Dendritic cell treated with granulocyte-macrophage colony-stimulating factor and Interleukin-4, amounts not matched to agents 40 ng/mL and 50 ng/mL, for 4 days (primary cell): ENCODE results near the gene TMTC3.

Experiments used
- H3K27ac Mint-ChIP-seq: one replicate; pipeline ENCODE4 v1.8.0; 2022; ENCODE audit warnings: mild to moderate bottlenecking, mixed read lengths
- H3K27me3 Mint-ChIP-seq: one replicate; pipeline ENCODE4 v1.8.0; 2022; ENCODE audit warnings: mild to moderate bottlenecking, mixed read lengths
- H3K36me3 Mint-ChIP-seq: one replicate; pipeline ENCODE4 v1.8.0; 2022; ENCODE audit warnings: low read depth, mixed read lengths
- H3K4me1 Mint-ChIP-seq: one replicate; pipeline ENCODE4 v1.8.0; 2022; ENCODE audit warnings: low read depth, mixed read lengths
- H3K4me3 Mint-ChIP-seq: one replicate; pipeline ENCODE4 v1.8.0; 2022; ENCODE audit warnings: mild to moderate bottlenecking, moderate library complexity, mixed read lengths
- H3K9me3 Mint-ChIP-seq: one replicate; pipeline ENCODE4 v1.8.0; 2022; ENCODE audit warnings: mixed read lengths
- intact Hi-C: fragments of 100-400 bp; cut with micrococcal nuclease; formaldehyde crosslinking; loops from one replicate; pipeline ENCODE4 v1.15.0; 2022

TMTC3 gene

GRCh38 chr12:88144037-88144436 is 1.9 kb downstream of the TMTC3 start:
- no peaks in the 10 kb centered on the region for H3K9me3 Mint-ChIP-seq
- H3K4me3 Mint-ChIP-seq, result no peak overlapping the region
- no peaks in the 10 kb centered on the region for H3K27me3 Mint-ChIP-seq
- H3K36me3 Mint-ChIP-seq, result peaks cover 10% of the 10 kb centered on the region
- peaks cover 20% of the 10 kb centered on the region for H3K4me1 Mint-ChIP-seq
- H3K27ac Mint-ChIP-seq, result no peak overlapping the region
- intact Hi-C loops, result loop anchor here (5.0 kb wide), 1 partner anchor 1383 kb away; the partner anchor contains the start of gene POC1B

GRCh38 chr12:88144546-88145468 is 2.7 kb downstream of the TMTC3 start:
- H3K36me3 Mint-ChIP-seq, result peaks cover 13% of the 10 kb centered on the region
- H3K4me3 Mint-ChIP-seq, result no peak overlapping the region
- H3K27me3 Mint-ChIP-seq, result no peaks in the 10 kb centered on the region
- H3K4me1 Mint-ChIP-seq, result peaks cover 20% of the 10 kb centered on the region
- H3K9me3 Mint-ChIP-seq, result no peaks in the 10 kb centered on the region
- no peak overlapping the region for H3K27ac Mint-ChIP-seq
- intact Hi-C loops, result loop anchor here (5.0 kb wide), 2 partner anchors 492 to 1382 kb away; partner anchors contain the start of gene POC1B

GRCh38 chr12:88145567-88146505 is 3.7 kb downstream of the TMTC3 start:
- Mint-ChIP-seq H3K27me3 (no peaks in the 10 kb centered on the region), H3K4me1 (peaks cover 20% of the 10 kb centered on the region), H3K27ac (no peak overlapping the region), H3K36me3 (peaks cover 19% of the 10 kb centered on the region), H3K4me3 (no peak overlapping the region), H3K9me3 (no peaks in the 10 kb centered on the region)
- intact Hi-C loops, result loop anchor here (5.0 kb wide), 1 partner anchor 491 kb away; no protein-coding TSS in a partner anchor

GRCh38 chr12:88150063-88150462 is 8.0 kb downstream of the TMTC3 start:
- Mint-ChIP-seq H3K27me3 (no peaks in the 10 kb centered on the region), H3K4me1 (peaks cover 4% of the 10 kb centered on the region), H3K9me3 (no peaks in the 10 kb centered on the region), H3K27ac (no peak overlapping the region), H3K36me3 (peaks cover 9% of the 10 kb centered on the region), H3K4me3 (no peak overlapping the region)
- intact Hi-C loops, result loop anchor here (5.0 to 10.0 kb wide), 2 partner anchors 245 to 842 kb away; no protein-coding TSS in a partner anchor

GRCh38 chr12:88153959-88154358 is 11.9 kb downstream of the TMTC3 start:
- H3K9me3 Mint-ChIP-seq, result no peaks in the 10 kb centered on the region

GRCh38 chr12:88156075-88156654 is 14.1 kb downstream of the TMTC3 start:
- Mint-ChIP-seq H3K4me3 (no peak overlapping the region), H3K4me1 (no peaks in the 10 kb centered on the region), H3K9me3 (no peaks in the 10 kb centered on the region), H3K27ac (no peak overlapping the region), H3K36me3 (peaks cover 15% of the 10 kb centered on the region), H3K27me3 (no peaks in the 10 kb centered on the region)
- intact Hi-C loops, result loop anchor here (10.0 kb wide), 1 partner anchor 239 kb away; no protein-coding TSS in a partner anchor

More at GRCh38 chr12:88153959-88154358, 11.9 kb downstream of the TMTC3 start:
- H3K4me1 Mint-ChIP-seq, result no peaks in the 10 kb centered on the region
- H3K4me3 Mint-ChIP-seq, result no peak overlapping the region
- intact Hi-C loops, result loop anchor here (5.0 to 10.0 kb wide), 2 partner anchors 241 to 838 kb away; no protein-coding TSS in a partner anchor
- H3K27me3 Mint-ChIP-seq, result no peaks in the 10 kb centered on the region
- no peak overlapping the region for H3K27ac Mint-ChIP-seq
- H3K36me3 Mint-ChIP-seq, result peaks cover 20% of the 10 kb centered on the region

GRCh38 chr12:88163371-88163770 is 21.3 kb downstream of the TMTC3 start:
- no peaks in the 10 kb centered on the region for H3K4me1 Mint-ChIP-seq
- no peaks in the 10 kb centered on the region for H3K27me3 Mint-ChIP-seq
- peaks cover 59% of the 10 kb centered on the region for H3K36me3 Mint-ChIP-seq
- H3K4me3 Mint-ChIP-seq, result no peak overlapping the region
- intact Hi-C loops, result no loop called here
- no peak overlapping the region for H3K27ac Mint-ChIP-seq
- H3K9me3 Mint-ChIP-seq, result no peaks in the 10 kb centered on the region

GRCh38 chr12:88166179-88166578 is 24.1 kb downstream of the TMTC3 start:
- H3K36me3 Mint-ChIP-seq, result peaks cover 70% of the 10 kb centered on the region
- H3K27ac Mint-ChIP-seq, result no peak overlapping the region
- H3K27me3 Mint-ChIP-seq, result no peaks in the 10 kb centered on the region
- H3K4me1 Mint-ChIP-seq, result no peaks in the 10 kb centered on the region
- no peak overlapping the region for H3K4me3 Mint-ChIP-seq
- intact Hi-C loops, result no loop called here
- H3K9me3 Mint-ChIP-seq, result no peaks in the 10 kb centered on the region

GRCh38 chr12:88167384-88167783 is 25.3 kb downstream of the TMTC3 start:
- no peaks in the 10 kb centered on the region for H3K4me1 Mint-ChIP-seq
- H3K27ac Mint-ChIP-seq, result no peak overlapping the region
- peaks cover 61% of the 10 kb centered on the region for H3K36me3 Mint-ChIP-seq
- H3K27me3 Mint-ChIP-seq, result no peaks in the 10 kb centered on the region
- intact Hi-C loops, result no loop called here
- H3K4me3 Mint-ChIP-seq, result no peak overlapping the region
- H3K9me3 Mint-ChIP-seq, result no peaks in the 10 kb centered on the region

GRCh38 chr12:88172844-88173407 is 30.8 kb downstream of the TMTC3 start:
- Mint-ChIP-seq H3K4me3 (no peak overlapping the region), H3K9me3 (no peaks in the 10 kb centered on the region), H3K27ac (no peak overlapping the region), H3K4me1 (no peaks in the 10 kb centered on the region), H3K36me3 (peaks cover 57% of the 10 kb centered on the region), H3K27me3 (no peaks in the 10 kb centered on the region)
- intact Hi-C loops, result no loop called here

GRCh38 chr12:88175544-88175943 is 33.4 kb downstream of the TMTC3 start:
- Mint-ChIP-seq H3K27ac (no peak overlapping the region), H3K4me3 (no peak overlapping the region), H3K4me1 (no peaks in the 10 kb centered on the region), H3K36me3 (peaks cover 59% of the 10 kb centered on the region), H3K27me3 (no peaks in the 10 kb centered on the region), H3K9me3 (no peaks in the 10 kb centered on the region)
- intact Hi-C loops, result no loop called here

GRCh38 chr12:88179436-88180014 is 37.4 kb downstream of the TMTC3 start:
- no peaks in the 10 kb centered on the region for H3K4me1 Mint-ChIP-seq
- H3K27me3 Mint-ChIP-seq, result no peaks in the 10 kb centered on the region
- H3K36me3 Mint-ChIP-seq, result peaks cover 55% of the 10 kb centered on the region
- H3K27ac Mint-ChIP-seq, result no peak overlapping the region
- no peak overlapping the region for H3K4me3 Mint-ChIP-seq
- no peaks in the 10 kb centered on the region for H3K9me3 Mint-ChIP-seq
- intact Hi-C loops, result no loop called here

- Mint-ChIP-seq H3K9me3 (no peaks in the 10 kb centered on the region), H3K36me3 (peaks cover 41% of the 10 kb centered on the region)
These were observed 39.8 kb downstream of the TMTC3 start for GRCh38 chr12:88181881-88182280.

More at GRCh38 chr12:88181881-88182280, 39.8 kb downstream of the TMTC3 start:
- intact Hi-C loops, result no loop called here
- H3K4me1 Mint-ChIP-seq, result no peaks in the 10 kb centered on the region
- H3K4me3 Mint-ChIP-seq, result no peak overlapping the region
- H3K27me3 Mint-ChIP-seq, result no peaks in the 10 kb centered on the region
- H3K27ac Mint-ChIP-seq, result no peak overlapping the region
